Lung (tissue), 12 donors: ENCODE measurements around the gene TCTN1. TPM values are rescaled to one million over a fixed set of nuclear protein-coding genes. Genes with fewer than 3 reads are reported as not detected.

Experiments used
- ATAC-seq: fragments of 200-7000 bp; cut with Tn5 transposase; one replicate; pipeline ENCODE4 v1.9.1; 2020; ENCODE audit warnings: moderate number of reproducible peaks; ENCODE audit not compliant: insufficient read depth, low FRiP score
- DNase-seq, 3 donors: peaks; one replicate each; pipeline ENCODE4 v3.0.0-alpha.2; 2013 to 2017
- H3K27ac ChIP-seq, 2 donors: one replicate each; pipeline ENCODE4 v1.5.1; 2013; ENCODE audit warnings: mild to moderate bottlenecking in 2 of 2, moderate library complexity in 2 of 2, control low read depth in 1 of 2, inconsistent platforms in 1 of 2, low read depth in 1 of 2, low read length in 1 of 2
- H3K27me3 ChIP-seq, 3 donors: one replicate each; pipeline ENCODE4 v1.5.1; 2013; ENCODE audit warnings: low read length in 2 of 3; ENCODE audit not compliant: control insufficient read depth in 3 of 3, insufficient read depth in 3 of 3
- H3K36me3 ChIP-seq, 4 donors: one replicate each; pipeline ENCODE4 v1.5.1; 2013; ENCODE audit warnings: low read length in 4 of 4, mild to moderate bottlenecking in 1 of 4, moderate library complexity in 1 of 4; ENCODE audit not compliant: control insufficient read depth in 4 of 4, insufficient read depth in 4 of 4
- H3K4me1 ChIP-seq, 5 donors: one replicate each; pipeline ENCODE4 v1.5.1; 2013; ENCODE audit warnings: low read length in 5 of 5, mild to moderate bottlenecking in 2 of 5, moderate library complexity in 1 of 5; ENCODE audit not compliant: control insufficient read depth in 5 of 5, insufficient read depth in 5 of 5
- H3K4me3 ChIP-seq: one replicate; pipeline ENCODE4 v1.5.1; 2013; ENCODE audit warnings: mild to moderate bottlenecking, control low read depth, moderate library complexity
- H3K9ac ChIP-seq, 2 donors: one replicate each; pipeline ENCODE4 v1.5.1; 2013; ENCODE audit warnings: low read length in 2 of 2, control low read depth in 1 of 2; ENCODE audit not compliant: insufficient read depth in 1 of 2
- H3K9me3 ChIP-seq, 4 donors: one replicate each; pipeline ENCODE4 v1.5.1; 2013; ENCODE audit warnings: low read length in 3 of 4, mild to moderate bottlenecking in 1 of 4, moderate library complexity in 1 of 4; ENCODE audit not compliant: control insufficient read depth in 4 of 4, insufficient read depth in 3 of 4
- CTCF ChIP-seq: IDR thresholded peaks from 2 replicates; pipeline ENCODE4 v1.5.1; 2012; ENCODE audit warnings: mild to moderate bottlenecking; ENCODE audit errors: control extremely low read depth, extremely low read depth
- WGBS, 2 donors: extraction: QIAGEN DNeasy Blood & Tissue Kit; methylation state at CpG; one replicate each; pipeline ENCODE4 v1.1.7; 2013; 5-methylcytosine and 5-hydroxymethylcytosine counted together
- polyA plus RNA-seq, 2 donors: library from polyadenylated mRNA; stranded (reverse); fragments of 200-250 nt; gene quantifications; one replicate each; pipeline ENCODE4 v1.2.1, GENCODE V29; 2013
- total RNA-seq, 2 donors: library from RNA; depleted of rRNA in 1 of 2; stranded (reverse); fragments of >200 nt in 1 of 2; gene quantifications; one replicate each; pipeline ENCODE4 v1.2.1, GENCODE V29; 2014 to 2021
- donor health status: control.
- donor health status: control.
- donor health status: Bipolar disorder and iron deficiency.
- donor health status: healthy.
- donor health status: DM: yes; HTN: yes; CAD: no.

The TCTN1 gene
- total and polyA plus RNA-seq, 4 donors = 22.0 to 79.2 (median 44.2) TPM

GRCh38 chr12:110683888-110684287 is 70.0 kb downstream of the TCTN1 start:
- Histone ChIP-seq H3K4me1 (peaks cover 0 to 22% (median 14%) of the 10 kb centered on the region in 5 donors), H3K4me3 (no peak overlapping the region), H3K27me3 (no peaks in the 10 kb centered on the region), H3K9me3 (peaks cover 0 to 3% (median under 1%) of the 10 kb centered on the region in 4 donors), H3K9ac (no peak overlapping the region), H3K36me3 (peaks cover 0 to 14% (median 0%) of the 10 kb centered on the region in 4 donors), H3K27ac (no peak overlapping the region)
- TF ChIP-seq CTCF = no peak
- DNase-seq (no peak), ATAC-seq (no peak)
- 99 to 100% methylated on average over 2 of the region's 2 CpGs for WGBS, 2 donors

- no peak overlapping the region for H3K27ac ChIP-seq
- TF ChIP-seq CTCF = no peak
- WGBS, 2 donors = 80 to 86% methylated on average over 7 of the region's 7 CpGs
- H3K4me3 ChIP-seq = no peak overlapping the region
- H3K9me3 ChIP-seq = peaks cover 0 to 3% (median under 1%) of the 10 kb centered on the region in 4 donors
- H3K27me3 ChIP-seq = no peaks in the 10 kb centered on the region
- H3K36me3 ChIP-seq = peaks cover 0 to 14% (median 0%) of the 10 kb centered on the region in 4 donors
- no peak overlapping the region for H3K9ac ChIP-seq
- peak; percentile 56 to 73 (median 63) for DNase-seq
- no peak for ATAC-seq
- peaks cover 0 to 23% (median 14%) of the 10 kb centered on the region in 5 donors for H3K4me1 ChIP-seq
These were observed 70.4 kb downstream of the TCTN1 start for GRCh38 chr12:110684312-110684836.

GRCh38 chr12:110686294-110686903 is 72.5 kb downstream of the TCTN1 start:
- no peak for ATAC-seq

More at GRCh38 chr12:110686294-110686903, 72.5 kb downstream of the TCTN1 start:
- DNase-seq = no peak
- no peak for TF ChIP-seq CTCF
- peaks cover 0 to 3% (median under 1%) of the 10 kb centered on the region in 4 donors for H3K9me3 ChIP-seq
- no peak overlapping the region for H3K27ac ChIP-seq
- H3K4me1 ChIP-seq = peaks cover 0 to 33% (median 14%) of the 10 kb centered on the region in 5 donors
- WGBS, 2 donors = 94 to 98% methylated on average over 3 of the region's 3 CpGs
- no peaks in the 10 kb centered on the region for H3K27me3 ChIP-seq
- H3K4me3 ChIP-seq = no peak overlapping the region
- peaks cover 0 to 11% (median 0%) of the 10 kb centered on the region in 4 donors for H3K36me3 ChIP-seq
- no peak overlapping the region for H3K9ac ChIP-seq
